GM13976 (cell line): Measurements from ENCODE around the gene CHD2.

ENCODE experiments used
- DNase-seq: peaks from one replicate; pipeline ENCODE4 v3.0.0; 2012; ENCODE audit warnings: low spot score
- CTCF ChIP-seq: IDR thresholded peaks from 2 replicates; pipeline ENCODE4 v1.5.1; 2012; ENCODE audit warnings: borderline replicate concordance, mild to moderate bottlenecking; ENCODE audit not compliant: insufficient read depth; ENCODE audit errors: extremely low read depth, missing control alignments, control extremely low read depth
- in situ Hi-C: fragments of 300-500 bp; cut with MboI; formaldehyde crosslinking; loops from one replicate; pipeline ENCODE4 v1.12.0; 2022; ENCODE audit warnings: low sequenced_read_pairs, mixed read lengths, inconsistent platforms; ENCODE audit not compliant: unreplicated experiment

CHD2 gene

GRCh38 chr15:92885224-92886041 lies 14.7 kb upstream of the CHD2 start:
- in situ Hi-C loops: no loop called here
- DNase-seq: no peak
- no peak for TF ChIP-seq CTCF

DNA sequence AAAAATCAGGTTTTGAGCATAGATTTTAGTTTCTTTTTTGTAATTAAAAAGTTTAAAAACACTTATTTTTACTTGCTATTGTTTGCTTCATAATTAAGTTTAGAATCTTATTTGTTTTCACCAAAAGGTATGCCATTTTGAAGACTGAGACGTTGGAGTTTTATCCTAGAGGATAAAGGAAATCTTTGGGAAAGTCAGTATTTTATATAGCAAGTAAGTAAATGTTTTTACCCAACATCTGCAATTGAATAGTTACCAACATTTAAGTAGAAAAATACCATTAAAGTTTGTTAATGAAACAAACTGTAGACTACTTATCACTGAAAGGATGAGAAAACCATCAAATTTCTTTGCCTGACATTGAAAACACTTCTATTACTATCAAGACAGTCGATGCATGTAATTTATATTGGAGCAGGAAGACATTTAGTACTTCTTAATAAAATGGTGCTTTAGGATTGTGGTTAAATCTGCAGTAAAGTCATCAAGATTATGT lies 14.0 kb upstream of the CHD2 start:
- no peak for TF ChIP-seq CTCF
- in situ Hi-C loops: no loop called here
- no peak for DNase-seq

GRCh38 chr15:92886815-92887214 lies 13.3 kb upstream of the CHD2 start:
- no peak for DNase-seq
- in situ Hi-C loops: no loop called here
- TF ChIP-seq CTCF: no peak

DNA sequence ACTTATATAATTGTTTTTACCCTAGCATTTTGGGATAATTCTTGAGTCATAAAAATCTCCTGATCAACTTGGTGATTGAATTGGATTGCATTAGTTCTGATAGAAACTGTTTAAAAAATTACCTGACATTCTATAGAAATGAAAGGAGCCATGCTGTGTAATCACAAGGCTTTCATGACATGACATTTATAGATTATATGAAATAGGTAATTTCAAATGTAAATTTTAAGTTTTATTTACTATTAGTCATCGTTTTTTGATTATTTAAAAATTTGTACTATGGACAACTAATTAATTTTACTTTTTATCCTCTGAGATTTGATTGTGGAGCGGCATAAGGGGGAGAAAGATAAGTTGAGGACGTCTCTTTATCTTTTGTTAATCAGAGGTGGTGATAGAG lies 12.3 kb upstream of the CHD2 start:
- DNase-seq: no peak
- in situ Hi-C loops: no loop called here
- no peak for TF ChIP-seq CTCF

DNA sequence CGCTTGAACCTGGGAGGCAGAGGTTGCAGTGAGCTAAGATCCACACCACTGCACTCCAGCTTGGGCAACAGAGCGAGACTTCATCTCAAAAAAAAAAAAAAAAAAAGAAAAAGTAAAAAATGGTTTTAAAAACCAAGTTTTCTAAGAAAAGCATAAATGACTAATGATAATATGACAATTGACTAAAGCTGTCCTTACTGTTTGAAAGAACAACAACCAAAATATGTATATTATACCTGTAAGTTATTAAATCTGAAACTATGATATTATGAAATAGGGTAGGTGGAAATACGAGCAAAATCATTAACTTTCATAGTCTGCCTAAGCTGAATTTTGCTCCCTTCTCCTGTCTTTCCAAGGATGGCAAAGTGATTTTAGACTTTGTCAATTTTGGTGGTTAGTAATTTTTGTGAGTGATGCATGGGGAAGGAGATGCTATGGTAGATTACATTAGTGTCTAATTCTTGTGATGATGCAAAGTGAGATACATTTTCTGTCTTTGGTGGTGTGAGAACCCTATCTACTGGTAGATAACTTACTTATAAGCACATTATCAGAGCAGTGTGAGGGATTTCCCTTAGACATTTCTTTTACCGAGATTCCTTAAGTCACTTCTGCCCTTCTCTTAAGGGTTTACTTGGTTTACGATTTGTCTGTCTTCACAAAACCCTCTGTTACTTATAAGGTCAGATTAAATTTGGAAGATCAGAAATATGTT lies 10.6 kb upstream of the CHD2 start:
- in situ Hi-C loops: no loop called here
- TF ChIP-seq CTCF: no peak
- no peak for DNase-seq

- in situ Hi-C loops: no loop called here
- no peak for DNase-seq
- no peak for TF ChIP-seq CTCF
Measured at GRCh38 chr15:92891533-92892200, 8.5 kb upstream of the CHD2 start.
